H1 (cell line): Measurements from ENCODE around the gene DPF3. TPM values are rescaled to one million over a fixed set of nuclear protein-coding genes. Genes with fewer than 3 reads are reported as not detected.

ENCODE experiments used
- CTCF ChIA-PET: fragments of 300-600 bp; sonication (Branson Sonifier 250); formaldehyde crosslinking; loops from one replicate; lab custom pipeline; 2021; ENCODE audit not compliant: partially characterized antibody; lab: Charles Lee
- POLR2A ChIA-PET: fragments of 300-600 bp; sonication (Branson Sonifier 250); formaldehyde crosslinking; loops from one replicate; lab custom pipeline; 2021; ENCODE audit warnings: inconsistent platforms; ENCODE audit not compliant: partially characterized antibody; lab: Charles Lee
- DNase-seq, 2 experiments: peaks; one replicate each; pipeline versions ENCODE4 v3.0.0 to v3.0.0-alpha.2; 2010 to 2022; ENCODE audit warnings: low spot score in 2 of 2, low read depth in 1 of 2, mixed read lengths in 1 of 2
- FAIRE-seq: peaks from 2 replicates; lab custom pipeline; 2011; peaks lifted over from hg19 to GRCh38; lab: Jason Lieb, UNC
- H2AFZ ChIP-seq: 2 replicates; pipeline ENCODE4 v1.8.1; 2012; ENCODE audit warnings: low read length, inconsistent platforms
- H2AK5ac ChIP-seq: 2 replicates; pipeline ENCODE4 v1.6.1; 2013; ENCODE audit warnings: low read depth, low read length
- H2BK120ac ChIP-seq: replicated peaks from 2 replicates; pipeline ENCODE3; 2013; ENCODE audit warnings: low read depth, low read length, inconsistent platforms
- H2BK12ac ChIP-seq: 2 replicates; pipeline ENCODE4 v1.6.1; 2013; ENCODE audit warnings: low read depth, low read length
- H2BK15ac ChIP-seq: 2 replicates; pipeline ENCODE4 v1.6.1; 2013; ENCODE audit warnings: low read length
- H2BK20ac ChIP-seq: 2 replicates; pipeline ENCODE4 v1.6.1; 2013; ENCODE audit warnings: low read length
- H2BK5ac ChIP-seq: 2 replicates; pipeline ENCODE4 v1.6.1; 2013; ENCODE audit warnings: low read depth, low read length
- H3K14ac ChIP-seq: 2 replicates; pipeline ENCODE4 v1.6.1; 2013; ENCODE audit warnings: inconsistent platforms; ENCODE audit not compliant: insufficient read length
- H3K18ac ChIP-seq: 2 replicates; pipeline ENCODE4 v1.6.1; 2013; ENCODE audit warnings: low read length; ENCODE audit errors: extremely low read depth
- H3K23ac ChIP-seq: 2 replicates; pipeline ENCODE4 v1.6.1; 2013; ENCODE audit warnings: inconsistent platforms; ENCODE audit not compliant: insufficient read length
- H3K23me2 ChIP-seq: 2 replicates; pipeline ENCODE4 v1.6.1; 2013; ENCODE audit warnings: low read depth, low read length
- H3K27ac ChIP-seq: 2 replicates; pipeline ENCODE4 v1.6.1; 2011; ENCODE audit warnings: low read depth, low read length, inconsistent platforms
- H3K27me3 ChIP-seq, 4 experiments: replicated peaks in 1 of 4; 1 replicate in 1 of 4; 2 replicates in 3 of 4; pipeline versions ENCODE4 v1.6.1 to v1.8.1; 2011 to 2013; ENCODE audit warnings: low read length in 3 of 4, mild to moderate bottlenecking in 3 of 4, inconsistent platforms in 2 of 4, mixed read lengths in 2 of 4, moderate library complexity in 1 of 4; ENCODE audit not compliant: control insufficient read depth in 3 of 4, insufficient read depth in 3 of 4; ENCODE audit errors: extremely low read depth in 1 of 4
- H3K36me3 ChIP-seq, 4 experiments: 2 replicates each; pipeline versions ENCODE4 v1.6.1 to v1.8.1; 2011 to 2013; ENCODE audit warnings: mild to moderate bottlenecking in 4 of 4, low read length in 3 of 4, moderate library complexity in 2 of 4, control low read depth in 1 of 4, inconsistent platforms in 1 of 4; ENCODE audit not compliant: insufficient read depth in 4 of 4, control insufficient read depth in 2 of 4
- H3K4ac ChIP-seq: replicated peaks from 2 replicates; pipeline ENCODE3; 2013; ENCODE audit warnings: low read length, low read depth, mixed read lengths, inconsistent platforms; ENCODE audit not compliant: insufficient read length
- H3K4me1 ChIP-seq, 4 experiments: replicated peaks in 1 of 4; 1 replicate in 1 of 4; 2 replicates in 3 of 4; pipeline versions ENCODE4 v1.6.1 to v1.8.1; 2011 to 2013; ENCODE audit warnings: low read length in 3 of 4, inconsistent platforms in 2 of 4, mixed read lengths in 1 of 4; ENCODE audit not compliant: insufficient read depth in 4 of 4, control insufficient read depth in 3 of 4
- H3K4me2 ChIP-seq, 2 experiments: 2 replicates each; pipeline versions ENCODE4 v1.6.1 to v1.8.1; 2011 to 2013; ENCODE audit warnings: low read depth in 2 of 2, low read length in 2 of 2, control low read depth in 1 of 2, inconsistent platforms in 1 of 2, mild to moderate bottlenecking in 1 of 2; ENCODE audit not compliant: insufficient read depth in 1 of 2
- H3K4me3 ChIP-seq, 4 experiments: fragments of 200-600, 300-600 bp in 1 of 4; sonication (generic), shearing (Covaris generic), sonication (Bioruptor Twin) in 1 of 4; 2 replicates each; pipeline versions ENCODE4 v1.5.1 to v1.8.1; 2011 to 2016; ENCODE audit warnings: low read length in 4 of 4, low read depth in 3 of 4, control low read depth in 2 of 4, inconsistent platforms in 2 of 4, mild to moderate bottlenecking in 2 of 4, mixed read lengths in 1 of 4, moderate library complexity in 1 of 4; ENCODE audit not compliant: insufficient read depth in 2 of 4; ENCODE audit errors: extremely low read depth in 1 of 4
- H3K56ac ChIP-seq: replicated peaks from 2 replicates; pipeline ENCODE3; 2013; ENCODE audit warnings: low read depth, mild to moderate bottlenecking, mixed read lengths, low read length, inconsistent platforms; ENCODE audit not compliant: insufficient read length
- H3K79me1 ChIP-seq: 2 replicates; pipeline ENCODE4 v1.6.1; 2013; ENCODE audit warnings: low read depth, low read length, control low read depth
- H3K79me2 ChIP-seq, 2 experiments: 2 replicates each; pipeline versions ENCODE4 v1.6.1 to v1.8.1; 2012 to 2013; ENCODE audit warnings: low read length in 2 of 2, mild to moderate bottlenecking in 2 of 2, inconsistent platforms in 1 of 2; ENCODE audit not compliant: insufficient read depth in 2 of 2, control insufficient read depth in 1 of 2
- H3K9ac ChIP-seq, 4 experiments: replicated peaks in 1 of 4; 1 replicate in 1 of 4; 2 replicates in 3 of 4; pipeline versions ENCODE4 v1.6.1 to v1.8.1; 2011 to 2013; ENCODE audit warnings: low read depth in 3 of 4, low read length in 3 of 4, control low read depth in 2 of 4, mild to moderate bottlenecking in 2 of 4, moderate library complexity in 2 of 4, inconsistent platforms in 1 of 4; ENCODE audit errors: extremely low read depth in 1 of 4
- H3K9me3 ChIP-seq, 2 experiments: 2 replicates each; pipeline versions ENCODE4 v1.6.1 to v1.8.1; 2012 to 2013; ENCODE audit warnings: mild to moderate bottlenecking in 2 of 2, moderate library complexity in 2 of 2, control low read depth in 1 of 2, inconsistent platforms in 1 of 2, low read depth in 1 of 2, low read length in 1 of 2, mixed read lengths in 1 of 2; ENCODE audit not compliant: insufficient read depth in 2 of 2
- H4K20me1 ChIP-seq, 2 experiments: replicated peaks in 1 of 2; 2 replicates each; pipeline versions ENCODE3 to v1.8.1; 2011 to 2013; ENCODE audit warnings: inconsistent platforms in 2 of 2, low read length in 2 of 2, mild to moderate bottlenecking in 1 of 2; ENCODE audit not compliant: insufficient read depth in 2 of 2, control insufficient read depth in 1 of 2
- H4K5ac ChIP-seq: 2 replicates; pipeline ENCODE4 v1.6.1; 2013; ENCODE audit warnings: low read length, low read depth, mixed read lengths, inconsistent platforms; ENCODE audit not compliant: insufficient read length
- H4K8ac ChIP-seq: 2 replicates; pipeline ENCODE4 v1.8.0; 2013; ENCODE audit warnings: mild to moderate bottlenecking, moderate library complexity, low read length, inconsistent platforms; ENCODE audit not compliant: insufficient read depth; ENCODE audit errors: extremely low read depth
- H4K91ac ChIP-seq: replicated peaks from 2 replicates; pipeline ENCODE3; 2013; ENCODE audit warnings: low read length, mixed read lengths, inconsistent platforms; ENCODE audit not compliant: insufficient read length
- SIRT6 ChIP-seq: IDR thresholded peaks from one replicate; pipeline ENCODE4 v1.7.1; 2012; ENCODE audit warnings: low read length, inconsistent platforms
- SRF ChIP-seq: IDR thresholded peaks from 2 replicates; pipeline ENCODE4 v1.6.1; 2011; ENCODE audit warnings: mild to moderate bottlenecking, low read depth, low read length, moderate library complexity
- WGBS, 2 experiments: shearing (Covaris generic) in 1 of 2; methylation state at CpG; one replicate each; pipeline versions ENCODE4 v1.1.6 to v1.1.7; 2013 to 2015; ENCODE audit warnings: low lambda C conversion rate in 2 of 2, mixed read lengths in 2 of 2, inconsistent platforms in 1 of 2, low coverage in 1 of 2, missing lambda C conversion rate in 1 of 2; ENCODE audit not compliant: insufficient replicate concordance in 2 of 2, insufficient coverage in 1 of 2, insufficient read length in 1 of 2; ENCODE audit errors: extremely low coverage in 1 of 2, missing lambda C conversion rate in 1 of 2; 5-methylcytosine and 5-hydroxymethylcytosine counted together
- polyA plus RNA-seq, 7 experiments: library from polyadenylated mRNA; depleted of rRNA in 3 of 7; stranded (reverse) in 5 of 7; unstranded in 2 of 7; fragments of >200 nt in 5 of 7; fragments of 200-250 nt in 2 of 7; gene quantifications; 1 replicate in 5 of 7; 2 replicates in 1 of 7; 4 replicates in 1 of 7; pipeline versions ENCODE4 v1.2.1 to v1.2.3, GENCODE V29; 2011 to 2013; ENCODE audit warnings: missing spikeins in 2 of 7, mixed read lengths in 2 of 7
- total RNA-seq: library from RNA; stranded (reverse); fragmentation: NEBNext Ultra II Directional; extraction: Animal tissue kit (Norgen Biotek cat#: 25700); gene quantifications from 2 replicates; pipeline ENCODE4 v1.2.1, GENCODE V29; 2021

DPF3 gene
- total and polyA plus RNA-seq, 2 of the 8 experiments (the other 6 are each of a cell fraction or from before 2014, with no cell fraction given): 0.19 TPM; not detected in 1

- H2BK20ac ChIP-seq: no peak overlapping the region
- no peak overlapping the region for H2BK5ac ChIP-seq
- no peaks in the 10 kb centered on the region for H3K79me2 ChIP-seq
- no peak overlapping the region for H3K4ac ChIP-seq
- H3K14ac ChIP-seq: no peak overlapping the region
- no peaks in the 10 kb centered on the region for H3K9me3 ChIP-seq
- H3K4me1 ChIP-seq: no peaks in the 10 kb centered on the region
- no peak overlapping the region for H2BK120ac ChIP-seq
- H2BK15ac ChIP-seq: no peak overlapping the region
- no peak overlapping the region for H3K56ac ChIP-seq
- no peaks in the 10 kb centered on the region for H3K79me1 ChIP-seq
- ChIA-PET CTCF (interaction anchor here (0.6 kb wide), 1 partner anchor 91 kb away, joined by 3 read pairs; no protein-coding TSS in a partner anchor), POLR2A (no interaction called here)
- TF ChIP-seq SRF (no peak), SIRT6 (no peak)
- no peak overlapping the region for H4K5ac ChIP-seq
- no peak overlapping the region for H3K9ac ChIP-seq
- no peak overlapping the region for H3K27ac ChIP-seq
- no peak overlapping the region for H4K91ac ChIP-seq
- no peaks in the 10 kb centered on the region for H3K23me2 ChIP-seq
- H4K8ac ChIP-seq: no peak overlapping the region
- no peak for FAIRE-seq
- no peak overlapping the region for H3K23ac ChIP-seq
- no peaks in the 10 kb centered on the region for H4K20me1 ChIP-seq
- no peaks in the 10 kb centered on the region for H3K27me3 ChIP-seq
- H3K36me3 ChIP-seq: no peaks in the 10 kb centered on the region
- H2BK12ac ChIP-seq: no peak overlapping the region
- H2AFZ ChIP-seq: no peak overlapping the region
- H2AK5ac ChIP-seq: no peak overlapping the region
- 87 to 100% methylated on average over 1 to 3 of the region's 3 CpGs for whole genome bisulfite sequencing, 2 experiments
- no peak overlapping the region for H3K4me3 ChIP-seq
- no peak for DNase-seq
- H3K18ac ChIP-seq: no peak overlapping the region
- H3K4me2 ChIP-seq: no peak overlapping the region
Measured at GRCh38 chr14:72844524-72844923, 49.4 kb downstream of the DPF3 start.
